H1 (cell line): Measurements from ENCODE around the gene NAA25. TPM values are rescaled to one million over a fixed set of nuclear protein-coding genes. Genes with fewer than 3 reads are reported as not detected.

Experiments used
- CREB1 ChIP-seq: IDR thresholded peaks from 2 replicates; pipeline ENCODE4 v1.6.1; 2012; ENCODE audit warnings: inconsistent platforms
- KDM5A ChIP-seq: fragments of 200-600 bp; IDR thresholded peaks from 2 replicates; pipeline ENCODE4 v1.7.1; 2012; ENCODE audit warnings: mild to moderate bottlenecking, low read length, inconsistent platforms, mixed read lengths
- MAFK ChIP-seq: IDR thresholded peaks from 2 replicates; pipeline ENCODE4 v1.6.1; 2012; ENCODE audit warnings: low read depth, mild to moderate bottlenecking, improper control_type of control experiment, low read length
- RNF2 ChIP-seq: fragments of 200-900, 300-1000 bp; sonication (generic); IDR thresholded peaks from 2 replicates; pipeline ENCODE4 v1.7.1; 2016; ENCODE audit warnings: borderline replicate concordance, low read depth, mild to moderate bottlenecking, antibody characterized with exemption, low read length; ENCODE audit not compliant: poor library complexity, severe bottlenecking; ENCODE audit errors: missing control alignments
- SIX5 ChIP-seq: IDR thresholded peaks from 2 replicates; pipeline ENCODE4 v1.6.1; 2011; ENCODE audit warnings: mild to moderate bottlenecking, low read depth, low read length
- TAF1 ChIP-seq: IDR thresholded peaks from 2 replicates; pipeline ENCODE4 v1.6.1; 2011; ENCODE audit warnings: mild to moderate bottlenecking, low read depth, low read length
- TCF12 ChIP-seq: IDR thresholded peaks from 2 replicates; pipeline ENCODE4 v1.6.1; 2011; ENCODE audit warnings: low read depth, mild to moderate bottlenecking, low read length
- polyA plus RNA-seq, 7 experiments: library from polyadenylated mRNA; depleted of rRNA in 3 of 7; stranded (reverse) in 5 of 7; unstranded in 2 of 7; fragments of >200 nt in 5 of 7; fragments of 200-250 nt in 2 of 7; gene quantifications; 1 replicate in 5 of 7; 2 replicates in 1 of 7; 4 replicates in 1 of 7; pipeline versions ENCODE4 v1.2.1 to v1.2.3, GENCODE V29; 2011 to 2013; ENCODE audit warnings: missing spikeins in 2 of 7, mixed read lengths in 2 of 7
- total RNA-seq: library from RNA; stranded (reverse); fragmentation: NEBNext Ultra II Directional; extraction: Animal tissue kit (Norgen Biotek cat#: 25700); gene quantifications from 2 replicates; pipeline ENCODE4 v1.2.1, GENCODE V29; 2021
- TF ChIP-seq, protein P1 (sequence below): fragments of 300-600 bp; sonication (generic); IDR thresholded peaks from 2 replicates; pipeline ENCODE4 v1.7.1; 2012; ENCODE audit warnings: low read length, moderate library complexity, mild to moderate bottlenecking, inconsistent platforms; ENCODE audit not compliant: insufficient replicate concordance

NAA25 gene
- total and polyA plus RNA-seq, 2 of the 8 experiments (the other 6 are each of a cell fraction or from before 2014, with no cell fraction given) = 10.8 to 60.3 TPM

DNA sequence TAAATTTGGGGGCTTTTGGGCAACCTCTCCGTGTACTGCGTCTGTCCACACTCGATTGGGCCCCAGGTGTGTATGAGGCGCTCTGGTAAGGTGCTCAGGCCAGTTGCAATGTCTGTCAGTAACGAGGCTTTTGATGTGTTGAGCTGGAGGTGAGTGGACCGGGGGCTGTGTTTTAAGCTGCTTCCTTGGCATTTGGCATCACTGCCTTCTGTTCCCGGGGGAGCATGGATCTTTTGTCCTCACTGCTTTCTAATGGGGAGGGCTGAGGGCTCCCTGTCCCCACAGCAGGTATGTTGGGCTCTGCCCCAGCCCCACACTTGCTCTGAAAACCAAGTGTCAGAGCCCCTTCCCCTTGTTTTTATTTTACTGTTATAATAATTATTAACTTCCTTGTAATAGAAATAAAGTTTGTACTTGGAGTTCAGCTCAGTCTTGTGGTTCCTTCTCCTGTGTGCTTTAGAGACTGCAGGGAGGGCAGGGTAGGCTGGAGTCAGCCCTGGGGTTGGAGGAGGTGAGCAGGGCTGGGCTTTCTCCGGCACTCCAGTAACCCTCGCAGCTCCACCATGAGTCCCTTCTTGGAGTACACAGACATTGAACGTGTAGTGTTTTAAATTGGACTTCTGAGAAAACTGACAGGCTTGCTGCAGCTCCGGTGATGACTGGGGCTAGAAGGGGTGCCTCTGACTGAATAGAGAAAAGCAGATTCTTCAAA, 44.8 kb upstream of the NAA25 start (continued):
- TF ChIP-seq TAF1 (no peak), TCF12 (no peak), RNF2 (no peak), CREB1 (no peak), MAFK (no peak), KDM5A (no peak), SIX5 (no peak)
- TF ChIP-seq, protein P1, sequence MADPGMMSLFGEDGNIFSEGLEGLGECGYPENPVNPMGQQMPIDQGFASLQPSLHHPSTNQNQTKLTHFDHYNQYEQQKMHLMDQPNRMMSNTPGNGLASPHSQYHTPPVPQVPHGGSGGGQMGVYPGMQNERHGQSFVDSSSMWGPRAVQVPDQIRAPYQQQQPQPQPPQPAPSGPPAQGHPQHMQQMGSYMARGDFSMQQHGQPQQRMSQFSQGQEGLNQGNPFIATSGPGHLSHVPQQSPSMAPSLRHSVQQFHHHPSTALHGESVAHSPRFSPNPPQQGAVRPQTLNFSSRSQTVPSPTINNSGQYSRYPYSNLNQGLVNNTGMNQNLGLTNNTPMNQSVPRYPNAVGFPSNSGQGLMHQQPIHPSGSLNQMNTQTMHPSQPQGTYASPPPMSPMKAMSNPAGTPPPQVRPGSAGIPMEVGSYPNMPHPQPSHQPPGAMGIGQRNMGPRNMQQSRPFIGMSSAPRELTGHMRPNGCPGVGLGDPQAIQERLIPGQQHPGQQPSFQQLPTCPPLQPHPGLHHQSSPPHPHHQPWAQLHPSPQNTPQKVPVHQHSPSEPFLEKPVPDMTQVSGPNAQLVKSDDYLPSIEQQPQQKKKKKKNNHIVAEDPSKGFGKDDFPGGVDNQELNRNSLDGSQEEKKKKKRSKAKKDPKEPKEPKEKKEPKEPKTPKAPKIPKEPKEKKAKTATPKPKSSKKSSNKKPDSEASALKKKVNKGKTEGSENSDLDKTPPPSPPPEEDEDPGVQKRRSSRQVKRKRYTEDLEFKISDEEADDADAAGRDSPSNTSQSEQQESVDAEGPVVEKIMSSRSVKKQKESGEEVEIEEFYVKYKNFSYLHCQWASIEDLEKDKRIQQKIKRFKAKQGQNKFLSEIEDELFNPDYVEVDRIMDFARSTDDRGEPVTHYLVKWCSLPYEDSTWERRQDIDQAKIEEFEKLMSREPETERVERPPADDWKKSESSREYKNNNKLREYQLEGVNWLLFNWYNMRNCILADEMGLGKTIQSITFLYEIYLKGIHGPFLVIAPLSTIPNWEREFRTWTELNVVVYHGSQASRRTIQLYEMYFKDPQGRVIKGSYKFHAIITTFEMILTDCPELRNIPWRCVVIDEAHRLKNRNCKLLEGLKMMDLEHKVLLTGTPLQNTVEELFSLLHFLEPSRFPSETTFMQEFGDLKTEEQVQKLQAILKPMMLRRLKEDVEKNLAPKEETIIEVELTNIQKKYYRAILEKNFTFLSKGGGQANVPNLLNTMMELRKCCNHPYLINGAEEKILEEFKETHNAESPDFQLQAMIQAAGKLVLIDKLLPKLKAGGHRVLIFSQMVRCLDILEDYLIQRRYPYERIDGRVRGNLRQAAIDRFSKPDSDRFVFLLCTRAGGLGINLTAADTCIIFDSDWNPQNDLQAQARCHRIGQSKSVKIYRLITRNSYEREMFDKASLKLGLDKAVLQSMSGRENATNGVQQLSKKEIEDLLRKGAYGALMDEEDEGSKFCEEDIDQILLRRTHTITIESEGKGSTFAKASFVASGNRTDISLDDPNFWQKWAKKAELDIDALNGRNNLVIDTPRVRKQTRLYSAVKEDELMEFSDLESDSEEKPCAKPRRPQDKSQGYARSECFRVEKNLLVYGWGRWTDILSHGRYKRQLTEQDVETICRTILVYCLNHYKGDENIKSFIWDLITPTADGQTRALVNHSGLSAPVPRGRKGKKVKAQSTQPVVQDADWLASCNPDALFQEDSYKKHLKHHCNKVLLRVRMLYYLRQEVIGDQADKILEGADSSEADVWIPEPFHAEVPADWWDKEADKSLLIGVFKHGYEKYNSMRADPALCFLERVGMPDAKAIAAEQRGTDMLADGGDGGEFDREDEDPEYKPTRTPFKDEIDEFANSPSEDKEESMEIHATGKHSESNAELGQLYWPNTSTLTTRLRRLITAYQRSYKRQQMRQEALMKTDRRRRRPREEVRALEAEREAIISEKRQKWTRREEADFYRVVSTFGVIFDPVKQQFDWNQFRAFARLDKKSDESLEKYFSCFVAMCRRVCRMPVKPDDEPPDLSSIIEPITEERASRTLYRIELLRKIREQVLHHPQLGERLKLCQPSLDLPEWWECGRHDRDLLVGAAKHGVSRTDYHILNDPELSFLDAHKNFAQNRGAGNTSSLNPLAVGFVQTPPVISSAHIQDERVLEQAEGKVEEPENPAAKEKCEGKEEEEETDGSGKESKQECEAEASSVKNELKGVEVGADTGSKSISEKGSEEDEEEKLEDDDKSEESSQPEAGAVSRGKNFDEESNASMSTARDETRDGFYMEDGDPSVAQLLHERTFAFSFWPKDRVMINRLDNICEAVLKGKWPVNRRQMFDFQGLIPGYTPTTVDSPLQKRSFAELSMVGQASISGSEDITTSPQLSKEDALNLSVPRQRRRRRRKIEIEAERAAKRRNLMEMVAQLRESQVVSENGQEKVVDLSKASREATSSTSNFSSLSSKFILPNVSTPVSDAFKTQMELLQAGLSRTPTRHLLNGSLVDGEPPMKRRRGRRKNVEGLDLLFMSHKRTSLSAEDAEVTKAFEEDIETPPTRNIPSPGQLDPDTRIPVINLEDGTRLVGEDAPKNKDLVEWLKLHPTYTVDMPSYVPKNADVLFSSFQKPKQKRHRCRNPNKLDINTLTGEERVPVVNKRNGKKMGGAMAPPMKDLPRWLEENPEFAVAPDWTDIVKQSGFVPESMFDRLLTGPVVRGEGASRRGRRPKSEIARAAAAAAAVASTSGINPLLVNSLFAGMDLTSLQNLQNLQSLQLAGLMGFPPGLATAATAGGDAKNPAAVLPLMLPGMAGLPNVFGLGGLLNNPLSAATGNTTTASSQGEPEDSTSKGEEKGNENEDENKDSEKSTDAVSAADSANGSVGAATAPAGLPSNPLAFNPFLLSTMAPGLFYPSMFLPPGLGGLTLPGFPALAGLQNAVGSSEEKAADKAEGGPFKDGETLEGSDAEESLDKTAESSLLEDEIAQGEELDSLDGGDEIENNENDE = no peak
